Heart right ventricle (tissue), 16 donors: ENCODE results near the gene STK24. TPM values are rescaled to one million over a fixed set of nuclear protein-coding genes. Genes with fewer than 3 reads are reported as not detected.

Experiments
- ATAC-seq, 8 donors: fragments of 200-7000 bp; cut with Tn5 transposase; one replicate each; pipeline ENCODE4 v1.9.1; 2020; ENCODE audit warnings: mild to moderate bottlenecking in 8 of 8, moderate library complexity in 8 of 8, moderate number of reproducible peaks in 1 of 8
- DNase-seq, 2 donors: peaks; one replicate each; pipeline ENCODE4 v3.0.0-alpha.2; 2020
- H3K27ac ChIP-seq, 10 donors: fragments of 200-600 bp; sonication (generic) in 2 of 10; one replicate each; pipeline versions ENCODE4 v1.5.0 to v1.8.0; 2020 to 2022; ENCODE audit warnings: mild to moderate bottlenecking in 3 of 10
- H3K27me3 ChIP-seq, 7 donors: fragments of 200-600 bp; one replicate each; pipeline ENCODE4 v1.8.0; 2021 to 2022; ENCODE audit warnings: mild to moderate bottlenecking in 2 of 7
- H3K36me3 ChIP-seq, 9 donors: fragments of 200-600 bp; sonication (generic) in 1 of 9; one replicate each; pipeline versions ENCODE4 v1.5.0 to v1.8.0; 2020 to 2022; ENCODE audit warnings: mild to moderate bottlenecking in 2 of 9
- H3K4me1 ChIP-seq, 9 donors: fragments of 200-600 bp; sonication (generic) in 1 of 9; one replicate each; pipeline versions ENCODE4 v1.5.0 to v1.8.0; 2020 to 2022; ENCODE audit warnings: mild to moderate bottlenecking in 4 of 9
- H3K4me3 ChIP-seq, 10 donors: fragments of 200-600 bp; sonication (generic) in 2 of 10; one replicate each; pipeline versions ENCODE4 v1.5.0 to v1.8.0; 2020 to 2022; ENCODE audit warnings: mild to moderate bottlenecking in 7 of 10, moderate library complexity in 2 of 10
- H3K9me3 ChIP-seq, 11 donors: fragments of 200-600 bp in 10 of 11; sonication (generic) in 2 of 11; one replicate each; pipeline versions ENCODE4 v1.5.0 to v1.8.0; 2013 to 2022; ENCODE audit warnings: mild to moderate bottlenecking in 2 of 11, control low read depth in 1 of 11, moderate library complexity in 1 of 11
- CTCF ChIP-seq, 9 donors: fragments of 200-600 bp; sonication (generic) in 2 of 9; IDR thresholded peaks; one replicate each; pipeline versions ENCODE4 v1.5.0 to v1.8.0; 2021 to 2022; ENCODE audit warnings: antibody characterized with exemption in 9 of 9, mild to moderate bottlenecking in 5 of 9, moderate library complexity in 1 of 9
- WGBS, 2 donors: extraction: QIAGEN DNeasy Blood & Tissue Kit; methylation state at CpG; one replicate each; pipeline ENCODE4 v1.1.7; 2013; ENCODE audit warnings: inconsistent platforms in 1 of 2; 5-methylcytosine and 5-hydroxymethylcytosine counted together
- intact Hi-C, 10 donors: fragments of 100-400 bp; cut with DNase I; formaldehyde crosslinking; loops; one replicate each; pipeline versions ENCODE4 v1.11.1 to v1.14.2; 2022
- polyA plus RNA-seq, 2 donors: library from polyadenylated mRNA; stranded (reverse); fragments of 200-250 nt; gene quantifications; one replicate each; pipeline ENCODE4 v1.2.3, GENCODE V29; 2013
- total RNA-seq, 10 donors: library from RNA; stranded (reverse); fragmentation: NEBNext Ultra II Directional in 3 of 10; extraction: Animal tissue kit (Norgen Biotek cat#: 25700) in 3 of 10; gene quantifications; one replicate each; pipeline versions ENCODE4 v1.2.1 to v1.2.4, GENCODE V29; 2021 to 2023
- donor health status: Arrhythmogenic right ventricular cardiomyopathy.
- donor health status: ischemic (EF 13 %, LVEDD 7.1; RV severe dilation, severe dysfunction).
- donor health status: healthy with polysubstance abuse.
- donor health status: DM: no; HTN: yes; CAD: no.
- donor health status: DM: no; HTN: no; CAD: no.
- donor health status: ischemic (EF 25% LVEDD 6.9; RV normal size, moderate dysfunction).
- donor health status: ischemic (EF 25% LVEDD 5.7; RV mildly dilated, moderate dysfunction).
- donor health status: healthy.
- donor health status: DM: yes; HTN: yes; CAD: no.
- donor health status: Ischemic cardiomyopathy.
- donor health status: ischemic (EF 35%, LVEDD 5.7; RV mildly dilated, moderate dysfunction).
- donor health status: nonischemic (EF 11% LVEDD 7.7; RV severe dilation, severe dysfunction).
- donor health status: DM: yes; HTN: yes; CAD: no.
- donor health status: PGD.
- donor health status: ischemic (EF 29% LVEDD 5.4; RV normal size, mild dysfunction).
- donor health status: nonischemic (EF 23%, LVEDD 6.1; RV moderate dilation, normal function).

Gene STK24
- total and polyA plus RNA-seq, 12 donors: 20.8 to 72.9 (median 61.5) TPM

GRCh38 chr13:98520674-98521449 is 56.0 kb downstream of the STK24 start:
- DNase-seq (no peak), ATAC-seq (no peak)
- H3K36me3 ChIP-seq: peaks cover 0 to 24% (median 3%) of the 10 kb centered on the region in 9 donors
- no peak overlapping the region for H3K27ac ChIP-seq
- H3K4me1 ChIP-seq: peaks cover 27 to 91% (median 76%) of the 10 kb centered on the region in 9 donors
- 92 to 94% methylated on average over 18 of the region's 18 CpGs for WGBS, 2 donors
- no peak for TF ChIP-seq CTCF (IDR thresholded peaks at IDR 0.05)
- H3K4me3 ChIP-seq: no peak overlapping the region
- no peaks in the 10 kb centered on the region for H3K27me3 ChIP-seq
- intact Hi-C loops: loop anchor here in 1 of 10 donors (5.0 kb wide), 1 partner anchor 46 kb away; no protein-coding TSS in a partner anchor
- no peaks in the 10 kb centered on the region for H3K9me3 ChIP-seq

- Histone ChIP-seq H3K27ac (no peak overlapping the region), H3K4me3 (no peak overlapping the region), H3K4me1 (peaks cover 26 to 90% (median 69%) of the 10 kb centered on the region in 9 donors), H3K27me3 (no peaks in the 10 kb centered on the region), H3K9me3 (no peaks in the 10 kb centered on the region), H3K36me3 (peaks cover 0 to 26% (median 3%) of the 10 kb centered on the region in 9 donors)
- DNase-seq: no peak
- no peak for ATAC-seq
- intact Hi-C loops: loop anchor here in 1 of 10 donors (5.0 kb wide), 1 partner anchor 47 kb away; no protein-coding TSS in a partner anchor
- TF ChIP-seq CTCF (IDR thresholded peaks at IDR 0.05): no peak
- WGBS, 2 donors: 30 to 56% methylated on average over 4 of the region's 4 CpGs
Measured at GRCh38 chr13:98519976-98520375, 56.9 kb downstream of the STK24 start.

GRCh38 chr13:98517576-98518310 is 59.2 kb downstream of the STK24 start:
- Histone ChIP-seq H3K27ac (peak overlapping the region in 1 of 10 donors; percentile 27), H3K27me3 (no peaks in the 10 kb centered on the region), H3K9me3 (no peaks in the 10 kb centered on the region), H3K4me3 (no peak overlapping the region), H3K36me3 (peaks cover 0 to 33% (median 3%) of the 10 kb centered on the region in 9 donors), H3K4me1 (peaks cover 7 to 81% (median 63%) of the 10 kb centered on the region in 9 donors)
- DNase-seq: no peak
- no peak for ATAC-seq
- TF ChIP-seq CTCF (IDR thresholded peaks at IDR 0.05): no peak
- WGBS, 2 donors: 92 to 95% methylated on average over 6 of the region's 6 CpGs
- intact Hi-C loops: no loop called here

- ATAC-seq (no peak), DNase-seq (no peak)
- Histone ChIP-seq H3K36me3 (peaks cover 0 to 34% (median 3%) of the 10 kb centered on the region in 9 donors), H3K9me3 (no peaks in the 10 kb centered on the region), H3K4me1 (peaks cover 0 to 73% (median 52%) of the 10 kb centered on the region in 9 donors), H3K27me3 (no peaks in the 10 kb centered on the region), H3K4me3 (no peak overlapping the region), H3K27ac (peak overlapping the region in 1 of 10 donors; percentile 10)
- TF ChIP-seq CTCF (IDR thresholded peaks at IDR 0.05): no peak
- WGBS, 2 donors: 64 to 73% methylated on average over 4 of the region's 4 CpGs
- intact Hi-C loops: no loop called here
Measured at GRCh38 chr13:98515818-98516465, 61.0 kb downstream of the STK24 start.
